ENCODE results near the gene GRIN2A. TPM values are rescaled to one million over a fixed set of nuclear protein-coding genes. Genes with fewer than 3 reads are reported as not detected.

GRIN2A gene
- total and polyA plus RNA-seq, 3 donors from 2014 or later: 7.0 to 20.3 (median 10.4) TPM

DNA sequence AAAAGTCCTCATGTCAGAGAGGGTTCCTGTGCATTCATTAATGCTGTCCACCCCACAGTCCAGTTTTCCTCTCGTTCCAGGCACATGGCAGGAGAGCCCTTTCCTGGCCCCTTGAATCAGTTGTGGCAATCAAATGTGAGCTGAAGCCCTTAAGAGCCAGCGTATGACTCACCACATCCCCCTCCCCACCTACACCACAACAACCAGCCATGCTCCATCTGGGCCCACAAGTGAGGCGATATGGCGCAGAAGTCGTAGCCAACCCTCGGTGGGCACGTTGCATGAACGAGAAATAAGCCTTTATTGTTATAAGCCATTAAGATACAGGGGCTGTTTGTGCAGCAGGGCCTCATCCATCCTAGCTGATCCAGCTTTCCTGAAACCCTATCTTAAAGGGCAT lies 28.2 kb downstream of the GRIN2A start:
- H3K27ac ChIP-seq: no peak overlapping the region
- 87% methylated on average over 7 to 8 of the region's 8 CpGs for WGBS, 2 donors

DNA sequence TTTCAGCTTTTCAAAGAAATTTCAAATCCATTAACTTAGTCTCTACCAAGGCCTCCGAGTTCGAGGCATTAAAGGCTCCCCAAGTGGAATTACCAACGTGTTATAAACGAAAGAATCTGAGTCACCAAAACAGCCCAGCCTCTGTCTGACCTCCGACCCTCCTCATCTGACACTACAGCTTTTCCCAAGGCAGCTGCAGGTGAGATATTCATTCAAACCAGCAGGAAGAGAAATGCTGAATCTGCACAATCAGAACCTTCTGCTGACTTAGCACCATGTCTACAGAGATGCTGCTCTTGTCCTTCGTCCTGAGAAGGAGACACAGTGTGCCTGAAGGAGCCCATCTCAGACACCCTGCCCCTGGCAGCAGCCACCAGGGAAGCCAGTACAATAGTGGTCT lies 30.5 kb downstream of the GRIN2A start:
- Histone ChIP-seq H3K27ac (no peak overlapping the region), H3K27me3 (no peaks in the 10 kb centered on the region), H3K36me3 (ENCODE audit: low read depth, missing control alignments) (no peaks in the 10 kb centered on the region), H3K4me1 (no peaks in the 10 kb centered on the region), H3K4me3 (no peak overlapping the region), H3K9me3 (no peaks in the 10 kb centered on the region)
- WGBS, 2 donors: 83 to 84% methylated on average over 6 of the region's 6 CpGs
- no peak for DNase-seq
- no peak for TF ChIP-seq POLR2A (IDR thresholded peaks at IDR 0.05)
- TF ChIP-seq, protein P1, sequence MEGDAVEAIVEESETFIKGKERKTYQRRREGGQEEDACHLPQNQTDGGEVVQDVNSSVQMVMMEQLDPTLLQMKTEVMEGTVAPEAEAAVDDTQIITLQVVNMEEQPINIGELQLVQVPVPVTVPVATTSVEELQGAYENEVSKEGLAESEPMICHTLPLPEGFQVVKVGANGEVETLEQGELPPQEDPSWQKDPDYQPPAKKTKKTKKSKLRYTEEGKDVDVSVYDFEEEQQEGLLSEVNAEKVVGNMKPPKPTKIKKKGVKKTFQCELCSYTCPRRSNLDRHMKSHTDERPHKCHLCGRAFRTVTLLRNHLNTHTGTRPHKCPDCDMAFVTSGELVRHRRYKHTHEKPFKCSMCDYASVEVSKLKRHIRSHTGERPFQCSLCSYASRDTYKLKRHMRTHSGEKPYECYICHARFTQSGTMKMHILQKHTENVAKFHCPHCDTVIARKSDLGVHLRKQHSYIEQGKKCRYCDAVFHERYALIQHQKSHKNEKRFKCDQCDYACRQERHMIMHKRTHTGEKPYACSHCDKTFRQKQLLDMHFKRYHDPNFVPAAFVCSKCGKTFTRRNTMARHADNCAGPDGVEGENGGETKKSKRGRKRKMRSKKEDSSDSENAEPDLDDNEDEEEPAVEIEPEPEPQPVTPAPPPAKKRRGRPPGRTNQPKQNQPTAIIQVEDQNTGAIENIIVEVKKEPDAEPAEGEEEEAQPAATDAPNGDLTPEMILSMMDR (IDR thresholded peaks at IDR 0.05): no peak
- intact Hi-C loops (cut with DNase I; ENCODE audit: low total_unique reads): no loop called here

More for the DNA sequence above, 28.2 kb downstream of the GRIN2A start:
- intact Hi-C loops (cut with DNase I; ENCODE audit: low total_unique reads): no loop called here
- Histone ChIP-seq H3K4me1 (no peaks in the 10 kb centered on the region), H3K9me3 (no peaks in the 10 kb centered on the region), H3K36me3 (ENCODE audit: low read depth, missing control alignments) (no peaks in the 10 kb centered on the region), H3K27me3 (no peaks in the 10 kb centered on the region), H3K4me3 (no peak overlapping the region)
- TF ChIP-seq, protein P1 (IDR thresholded peaks at IDR 0.05): no peak
- TF ChIP-seq POLR2A (IDR thresholded peaks at IDR 0.05): no peak
- no peak for DNase-seq

DNA sequence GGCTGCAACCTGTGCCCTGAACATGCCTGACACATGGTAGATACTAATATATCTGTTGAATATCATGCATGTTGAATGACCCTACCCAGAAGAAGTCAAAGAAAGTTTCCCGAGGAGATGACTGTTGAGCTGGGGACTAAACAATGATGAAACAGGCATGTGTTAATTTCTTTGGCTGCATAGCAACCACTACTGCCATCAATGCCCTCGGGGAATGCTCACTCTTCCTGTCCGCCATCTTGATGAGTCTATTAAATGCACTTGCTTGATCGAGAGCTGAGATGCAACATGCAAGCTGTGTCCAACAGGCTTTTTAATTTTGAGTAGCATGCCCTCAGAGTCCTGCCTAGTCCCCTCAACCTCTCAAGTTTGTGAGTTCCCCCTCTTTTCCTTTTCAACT lies 31.3 kb downstream of the GRIN2A start:
- Histone ChIP-seq H3K27me3 (no peaks in the 10 kb centered on the region), H3K4me1 (no peaks in the 10 kb centered on the region), H3K27ac (no peak overlapping the region), H3K9me3 (no peaks in the 10 kb centered on the region), H3K4me3 (no peak overlapping the region), H3K36me3 (ENCODE audit: low read depth, missing control alignments) (no peaks in the 10 kb centered on the region)
- 66 to 82% methylated on average over 4 of the region's 4 CpGs for WGBS, 2 donors
- intact Hi-C loops (cut with DNase I; ENCODE audit: low total_unique reads): no loop called here
- no peak for DNase-seq
- TF ChIP-seq, protein P1 (IDR thresholded peaks at IDR 0.05): no peak
- no peak for TF ChIP-seq POLR2A (IDR thresholded peaks at IDR 0.05)

DNA sequence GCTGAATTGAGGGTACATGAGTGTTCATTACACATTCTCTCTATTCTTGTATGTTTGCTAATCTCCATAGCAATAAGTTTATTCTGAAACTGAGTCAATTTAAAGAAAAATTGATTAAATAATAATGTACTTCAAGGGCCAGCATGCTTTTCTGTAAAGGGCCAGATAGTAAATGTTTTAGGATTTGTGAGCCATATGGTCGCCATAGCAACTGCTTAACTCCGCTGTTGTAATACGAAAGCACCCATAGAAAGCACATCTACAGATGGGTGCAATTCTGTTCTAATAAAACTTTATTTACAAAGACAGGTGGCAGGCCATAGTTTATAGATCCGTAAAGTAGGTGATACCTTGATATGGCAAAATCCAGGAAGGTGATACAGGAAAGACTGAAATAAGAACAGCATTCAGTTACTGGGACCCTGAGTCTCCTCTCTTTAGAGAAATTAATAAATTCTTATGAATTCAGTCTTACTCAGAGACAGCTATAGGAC lies 36.6 kb downstream of the GRIN2A start:
- no peaks in the 10 kb centered on the region for H3K36me3 ChIP-seq (ENCODE audit: low read depth, missing control alignments)
- no peak overlapping the region for H3K27ac ChIP-seq
- H3K9me3 ChIP-seq: no peaks in the 10 kb centered on the region
- no peaks in the 10 kb centered on the region for H3K4me1 ChIP-seq
- 72 to 89% methylated on average over 4 of the region's 4 CpGs for WGBS, 2 donors
- DNase-seq: no peak
- intact Hi-C loops (cut with DNase I; ENCODE audit: low total_unique reads): no loop called here
- TF ChIP-seq POLR2A (IDR thresholded peaks at IDR 0.05): no peak
- TF ChIP-seq, protein P1 (IDR thresholded peaks at IDR 0.05): no peak
- H3K4me3 ChIP-seq: no peak overlapping the region
- no peaks in the 10 kb centered on the region for H3K27me3 ChIP-seq

DNA sequence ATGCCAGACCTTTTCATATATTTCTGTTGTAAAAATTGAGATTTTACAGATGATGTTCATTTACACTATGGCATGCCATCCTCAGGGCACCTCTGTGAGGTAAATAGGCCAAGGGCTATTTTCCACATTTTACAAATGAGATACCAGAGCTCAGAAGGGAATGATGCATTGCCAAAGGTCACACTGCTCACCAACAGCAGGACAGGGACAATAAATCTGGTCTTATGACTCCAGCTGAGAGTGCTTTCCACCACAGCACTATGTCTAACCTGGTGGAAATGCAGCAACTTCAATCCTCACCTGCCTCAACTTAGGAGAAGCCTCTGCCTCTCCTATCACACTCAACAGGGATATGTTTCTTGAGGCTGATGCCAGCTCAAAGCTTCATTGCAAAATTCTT lies 40.6 kb downstream of the GRIN2A start:
- no peak for DNase-seq
- Histone ChIP-seq H3K9me3 (no peaks in the 10 kb centered on the region), H3K27ac (no peak overlapping the region), H3K36me3 (ENCODE audit: low read depth, missing control alignments) (no peaks in the 10 kb centered on the region), H3K4me1 (peaks cover 3% of the 10 kb centered on the region), H3K27me3 (no peaks in the 10 kb centered on the region), H3K4me3 (no peak overlapping the region)
- intact Hi-C loops (cut with DNase I; ENCODE audit: low total_unique reads): no loop called here
- TF ChIP-seq, protein P1 (IDR thresholded peaks at IDR 0.05): no peak
- no peak for TF ChIP-seq POLR2A (IDR thresholded peaks at IDR 0.05)
